Measurements from ENCODE around the gene ADAM12. TPM values are rescaled to one million over a fixed set of nuclear protein-coding genes. Genes with fewer than 3 reads are reported as not detected.
A peak's percentile ranks its signal among the peaks of the same experiment; 100 is the strongest.

ADAM12 gene
- polyA plus RNA-seq, 1 donor from 2014 or later = 0.09 TPM

DNA sequence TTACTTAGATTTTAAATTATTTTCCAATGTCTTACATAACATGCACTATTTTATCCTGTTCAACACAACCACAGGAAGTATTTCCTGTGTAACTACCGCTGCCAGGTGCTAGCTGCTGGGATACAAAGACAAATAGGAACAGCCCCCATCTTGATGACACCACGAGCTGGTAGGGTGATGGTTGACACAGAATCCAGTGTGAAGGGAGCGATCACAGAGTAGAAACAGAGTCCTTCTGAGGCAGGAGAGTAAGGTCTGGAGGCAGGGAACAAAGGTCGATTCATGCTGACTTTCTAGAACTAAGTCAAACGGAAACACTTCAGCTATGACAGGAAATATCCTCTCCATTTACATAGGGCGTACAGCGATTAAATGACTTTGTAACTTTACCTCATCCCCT lies 232.3 kb downstream of the ADAM12 start:
- H3K79me2 ChIP-seq (replicated peaks; ENCODE audit: insufficient read depth, low read length) = no peaks in the 10 kb centered on the region
- no peaks in the 10 kb centered on the region for H4K20me1 ChIP-seq (ENCODE audit: insufficient read depth)
- H3F3A ChIP-seq (ENCODE audit: insufficient read depth, low read length, poor library complexity, severe bottlenecking) = no peaks in the 10 kb centered on the region
- H3K9me3 ChIP-seq (ENCODE audit: low read length) = no peaks in the 10 kb centered on the region
- no peak overlapping the region for H3K4me3 ChIP-seq (ENCODE audit: low read length)
- no peaks in the 10 kb centered on the region for H3K36me3 ChIP-seq (ENCODE audit: insufficient read depth, low read length)
- no peaks in the 10 kb centered on the region for H3K9me2 ChIP-seq (ENCODE audit: insufficient read depth, low read length)
- no peaks in the 10 kb centered on the region for H3K27me3 ChIP-seq (ENCODE audit: insufficient read depth, low read depth, low read length)
- no peak overlapping the region for H3K9ac ChIP-seq (ENCODE audit: low read length)
- H3K4me2 ChIP-seq (ENCODE audit: low read length) = no peak overlapping the region
- peak overlapping the region; percentile 5 for H3K27ac ChIP-seq (ENCODE audit: low read length)
- no peak overlapping the region for H2AFZ ChIP-seq (ENCODE audit: low read depth, low read length)
- TF ChIP-seq POLR2AphosphoS5 (IDR thresholded peaks at IDR 0.05) (no peak), TAF1 (IDR thresholded peaks at IDR 0.05; ENCODE audit: low read depth) (no peak), SMC3 (conservative IDR thresholded peaks at IDR 0.05; ENCODE audit: poor library complexity) (no peak), EP300 (conservative IDR thresholded peaks at IDR 0.05; ENCODE audit: poor library complexity, severe bottlenecking) (no peak), EZH2 (IDR thresholded peaks at IDR 0.05; ENCODE audit: borderline replicate concordance, insufficient read depth, low read length, poor library complexity, severe bottlenecking) (no peak), RAD21 (conservative IDR thresholded peaks at IDR 0.05) (no peak), MXI1 (conservative IDR thresholded peaks at IDR 0.05; ENCODE audit: poor library complexity, severe bottlenecking) (no peak)
- TF ChIP-seq, protein P1, sequence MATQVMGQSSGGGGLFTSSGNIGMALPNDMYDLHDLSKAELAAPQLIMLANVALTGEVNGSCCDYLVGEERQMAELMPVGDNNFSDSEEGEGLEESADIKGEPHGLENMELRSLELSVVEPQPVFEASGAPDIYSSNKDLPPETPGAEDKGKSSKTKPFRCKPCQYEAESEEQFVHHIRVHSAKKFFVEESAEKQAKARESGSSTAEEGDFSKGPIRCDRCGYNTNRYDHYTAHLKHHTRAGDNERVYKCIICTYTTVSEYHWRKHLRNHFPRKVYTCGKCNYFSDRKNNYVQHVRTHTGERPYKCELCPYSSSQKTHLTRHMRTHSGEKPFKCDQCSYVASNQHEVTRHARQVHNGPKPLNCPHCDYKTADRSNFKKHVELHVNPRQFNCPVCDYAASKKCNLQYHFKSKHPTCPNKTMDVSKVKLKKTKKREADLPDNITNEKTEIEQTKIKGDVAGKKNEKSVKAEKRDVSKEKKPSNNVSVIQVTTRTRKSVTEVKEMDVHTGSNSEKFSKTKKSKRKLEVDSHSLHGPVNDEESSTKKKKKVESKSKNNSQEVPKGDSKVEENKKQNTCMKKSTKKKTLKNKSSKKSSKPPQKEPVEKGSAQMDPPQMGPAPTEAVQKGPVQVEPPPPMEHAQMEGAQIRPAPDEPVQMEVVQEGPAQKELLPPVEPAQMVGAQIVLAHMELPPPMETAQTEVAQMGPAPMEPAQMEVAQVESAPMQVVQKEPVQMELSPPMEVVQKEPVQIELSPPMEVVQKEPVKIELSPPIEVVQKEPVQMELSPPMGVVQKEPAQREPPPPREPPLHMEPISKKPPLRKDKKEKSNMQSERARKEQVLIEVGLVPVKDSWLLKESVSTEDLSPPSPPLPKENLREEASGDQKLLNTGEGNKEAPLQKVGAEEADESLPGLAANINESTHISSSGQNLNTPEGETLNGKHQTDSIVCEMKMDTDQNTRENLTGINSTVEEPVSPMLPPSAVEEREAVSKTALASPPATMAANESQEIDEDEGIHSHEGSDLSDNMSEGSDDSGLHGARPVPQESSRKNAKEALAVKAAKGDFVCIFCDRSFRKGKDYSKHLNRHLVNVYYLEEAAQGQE (IDR thresholded peaks at IDR 0.05; ENCODE audit: borderline replicate concordance) = no peak
- TF ChIP-seq, protein P2, sequence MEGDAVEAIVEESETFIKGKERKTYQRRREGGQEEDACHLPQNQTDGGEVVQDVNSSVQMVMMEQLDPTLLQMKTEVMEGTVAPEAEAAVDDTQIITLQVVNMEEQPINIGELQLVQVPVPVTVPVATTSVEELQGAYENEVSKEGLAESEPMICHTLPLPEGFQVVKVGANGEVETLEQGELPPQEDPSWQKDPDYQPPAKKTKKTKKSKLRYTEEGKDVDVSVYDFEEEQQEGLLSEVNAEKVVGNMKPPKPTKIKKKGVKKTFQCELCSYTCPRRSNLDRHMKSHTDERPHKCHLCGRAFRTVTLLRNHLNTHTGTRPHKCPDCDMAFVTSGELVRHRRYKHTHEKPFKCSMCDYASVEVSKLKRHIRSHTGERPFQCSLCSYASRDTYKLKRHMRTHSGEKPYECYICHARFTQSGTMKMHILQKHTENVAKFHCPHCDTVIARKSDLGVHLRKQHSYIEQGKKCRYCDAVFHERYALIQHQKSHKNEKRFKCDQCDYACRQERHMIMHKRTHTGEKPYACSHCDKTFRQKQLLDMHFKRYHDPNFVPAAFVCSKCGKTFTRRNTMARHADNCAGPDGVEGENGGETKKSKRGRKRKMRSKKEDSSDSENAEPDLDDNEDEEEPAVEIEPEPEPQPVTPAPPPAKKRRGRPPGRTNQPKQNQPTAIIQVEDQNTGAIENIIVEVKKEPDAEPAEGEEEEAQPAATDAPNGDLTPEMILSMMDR (IDR thresholded peaks at IDR 0.05; ENCODE audit: poor library complexity, severe bottlenecking) = no peak

DNA sequence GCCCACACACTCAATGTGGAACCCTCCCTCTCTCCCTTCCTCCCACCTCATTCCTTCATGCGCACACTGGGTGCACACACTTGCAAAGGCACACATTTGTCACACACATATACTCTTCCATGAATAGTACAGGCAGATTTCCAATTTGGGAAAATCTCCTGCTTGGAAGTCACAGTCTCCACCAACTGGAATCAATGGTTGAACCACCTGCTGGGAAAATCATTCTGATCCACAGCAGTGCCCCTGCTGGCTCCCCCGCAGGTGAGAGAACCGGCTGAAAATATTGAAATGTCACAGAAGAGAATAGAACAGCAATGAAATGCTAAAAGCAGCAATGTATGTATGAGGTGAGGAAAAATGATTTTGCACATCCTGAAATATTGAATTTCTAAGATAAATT lies 232.7 kb downstream of the ADAM12 start:
- Histone ChIP-seq H3K9me2 (ENCODE audit: insufficient read depth, low read length) (no peaks in the 10 kb centered on the region), H3K27me3 (ENCODE audit: insufficient read depth, low read depth, low read length) (no peaks in the 10 kb centered on the region), H3K27ac (ENCODE audit: low read length) (peak overlapping the region; percentile 32), H3K9me3 (ENCODE audit: low read length) (no peaks in the 10 kb centered on the region), H3K79me2 (replicated peaks; ENCODE audit: insufficient read depth, low read length) (no peaks in the 10 kb centered on the region), H3K9ac (ENCODE audit: low read length) (no peak overlapping the region), H3F3A (ENCODE audit: insufficient read depth, low read length, poor library complexity, severe bottlenecking) (no peaks in the 10 kb centered on the region), H3K36me3 (ENCODE audit: insufficient read depth, low read length) (no peaks in the 10 kb centered on the region), H3K4me3 (ENCODE audit: low read length) (no peak overlapping the region), H2AFZ (ENCODE audit: low read depth, low read length) (no peak overlapping the region), H4K20me1 (ENCODE audit: insufficient read depth) (no peaks in the 10 kb centered on the region), H3K4me2 (ENCODE audit: low read length) (no peak overlapping the region)
- TF ChIP-seq POLR2AphosphoS5 (IDR thresholded peaks at IDR 0.05) = peak; percentile 13
- TF ChIP-seq RAD21 (conservative IDR thresholded peaks at IDR 0.05) = no peak
- TF ChIP-seq, protein P2 (IDR thresholded peaks at IDR 0.05; ENCODE audit: poor library complexity, severe bottlenecking) = peak; percentile 39
- no peak for TF ChIP-seq EP300 (conservative IDR thresholded peaks at IDR 0.05; ENCODE audit: poor library complexity, severe bottlenecking)
- TF ChIP-seq, protein P1 (IDR thresholded peaks at IDR 0.05; ENCODE audit: borderline replicate concordance) = peak; percentile 79
- no peak for TF ChIP-seq SMC3 (conservative IDR thresholded peaks at IDR 0.05; ENCODE audit: poor library complexity)
- TF ChIP-seq TAF1 (IDR thresholded peaks at IDR 0.05; ENCODE audit: low read depth) = no peak
